ENCODE measurements around the gene MDH2. TPM values are rescaled to one million over a fixed set of nuclear protein-coding genes. Genes with fewer than 3 reads are reported as not detected.
A peak's percentile ranks its signal among the peaks of the same experiment; 100 is the strongest.
"Not testable (repeated sequence)": the region's sequence is repeated elsewhere in the genome, so short reads cannot be mapped to it uniquely, and the experiment has no call there.

MDH2 gene
- total RNA-seq, 1 experiment from 2014 or later: 313 TPM

- Histone ChIP-seq H3K4me3 (ENCODE audit: low read depth, low read length) (peak overlapping the region; percentile 77), H3K27me3 (replicated peaks; ENCODE audit: control insufficient read depth, insufficient read depth, low read length) (no peaks in the 10 kb centered on the region), H3K36me3 (ENCODE audit: control insufficient read depth, insufficient read depth, low read length) (no peaks in the 10 kb centered on the region; the same call in 1 of the 2 replicates), H3K9me3 (no peaks in the 10 kb centered on the region), H3K4me1 (peaks cover 13% of the 10 kb centered on the region)
- POLR2A ChIA-PET: no interaction called here
- Mint-ChIP-seq H3K27me3 (ENCODE audit: insufficient read depth, unreplicated experiment) (no peaks in the 10 kb centered on the region), H3K27ac (ENCODE audit: unreplicated experiment) (peak overlapping the region; percentile 99), H3K36me3 (ENCODE audit: insufficient read depth, unreplicated experiment) (peaks cover 60% of the 10 kb centered on the region), H3K4me3 (ENCODE audit: unreplicated experiment) (peak overlapping the region; percentile 100), H3K4me1 (ENCODE audit: low read depth, unreplicated experiment) (peaks cover 23% of the 10 kb centered on the region), H3K9me3 (ENCODE audit: unreplicated experiment) (no peaks in the 10 kb centered on the region)
- no TSS peak for BruUV-seq (replicated peaks)
- intact Hi-C loops (cut with micrococcal nuclease; ENCODE audit: unreplicated experiment): loop anchor here (5.0 kb wide), 2 partner anchors 57 to 83 kb away; partner anchors contain the start of gene TMEM120A
- DNase-seq: no peak
- CTCF ChIA-PET: no interaction called here
- TF ChIP-seq CTCF (IDR thresholded peaks at IDR 0.05; ENCODE audit: insufficient read depth in 1 of 2, low read depth in 1 of 2, low read length in 1 of 2, severe bottlenecking in 1 of 2, unreplicated experiment in 1 of 2): no peak
Measured at GRCh38 chr7:76049295-76049694, 1.4 kb downstream of the MDH2 start.

GRCh38 chr7:76050545-76050944 is 2.6 kb downstream of the MDH2 start:
- Mint-ChIP-seq H3K4me3 (ENCODE audit: unreplicated experiment) (no peak overlapping the region), H3K36me3 (ENCODE audit: insufficient read depth, unreplicated experiment) (peaks cover 66% of the 10 kb centered on the region), H3K9me3 (ENCODE audit: unreplicated experiment) (no peaks in the 10 kb centered on the region), H3K4me1 (ENCODE audit: low read depth, unreplicated experiment) (peaks cover 23% of the 10 kb centered on the region), H3K27me3 (ENCODE audit: insufficient read depth, unreplicated experiment) (no peaks in the 10 kb centered on the region), H3K27ac (ENCODE audit: unreplicated experiment) (peak overlapping the region; percentile 15)
- DNase-seq: no peak
- Histone ChIP-seq H3K4me3 (ENCODE audit: low read depth, low read length) (no peak overlapping the region), H3K36me3 (ENCODE audit: control insufficient read depth, insufficient read depth, low read length) (no peaks in the 10 kb centered on the region; the same call in 1 of the 2 replicates), H3K27me3 (replicated peaks; ENCODE audit: control insufficient read depth, insufficient read depth, low read length) (no peaks in the 10 kb centered on the region), H3K4me1 (peaks cover 13% of the 10 kb centered on the region), H3K9me3 (no peaks in the 10 kb centered on the region)
- TF ChIP-seq CTCF (IDR thresholded peaks at IDR 0.05; ENCODE audit: insufficient read depth in 1 of 2, low read depth in 1 of 2, low read length in 1 of 2, severe bottlenecking in 1 of 2, unreplicated experiment in 1 of 2): no peak
- no TSS peak for BruUV-seq (replicated peaks)
- ChIA-PET CTCF (no interaction called here), POLR2A (no interaction called here)
- intact Hi-C loops (cut with micrococcal nuclease; ENCODE audit: unreplicated experiment): no loop called here

DNA sequence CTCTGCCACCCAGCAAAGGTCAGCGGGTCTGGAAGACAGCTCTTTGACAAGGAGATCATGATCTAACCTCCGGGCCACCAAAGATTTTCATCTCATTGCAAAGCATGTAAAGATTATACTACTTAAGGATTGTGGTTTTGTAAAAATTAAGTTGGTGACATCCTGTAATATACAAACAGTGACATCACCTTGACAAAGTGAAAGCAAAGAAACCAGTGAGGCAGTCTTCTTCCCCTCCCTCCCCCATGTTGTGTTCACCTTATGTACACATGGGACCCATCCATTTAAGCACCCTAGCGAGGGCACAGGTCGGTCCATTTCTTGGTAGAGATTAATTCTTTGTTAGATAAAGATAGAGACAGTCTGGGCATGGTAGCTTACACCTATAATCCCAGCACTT is 3.9 kb downstream of the MDH2 start:
- no TSS peak for BruUV-seq (replicated peaks)
- ChIA-PET POLR2A (no interaction called here), CTCF (no interaction called here)
- no peak overlapping the region for H3K27ac Mint-ChIP-seq (ENCODE audit: unreplicated experiment)
- peaks cover 78% of the 10 kb centered on the region for H3K36me3 Mint-ChIP-seq (ENCODE audit: insufficient read depth, unreplicated experiment)
- H3K4me3 Mint-ChIP-seq (ENCODE audit: unreplicated experiment): no peak overlapping the region
- Histone ChIP-seq H3K4me3 (ENCODE audit: low read depth, low read length) (no peak overlapping the region), H3K9me3 (no peaks in the 10 kb centered on the region), H3K27me3 (replicated peaks; ENCODE audit: control insufficient read depth, insufficient read depth, low read length) (no peaks in the 10 kb centered on the region), H3K4me1 (peaks cover 13% of the 10 kb centered on the region; the same call in 1 of the 2 replicates), H3K36me3 (ENCODE audit: control insufficient read depth, insufficient read depth, low read length) (no peaks in the 10 kb centered on the region; the same call in 1 of the 2 replicates)
- intact Hi-C loops (cut with micrococcal nuclease; ENCODE audit: unreplicated experiment): no loop called here
- no peak for DNase-seq
- peaks cover 23% of the 10 kb centered on the region for H3K4me1 Mint-ChIP-seq (ENCODE audit: low read depth, unreplicated experiment)
- H3K27me3 Mint-ChIP-seq (ENCODE audit: insufficient read depth, unreplicated experiment): no peaks in the 10 kb centered on the region
- H3K9me3 Mint-ChIP-seq (ENCODE audit: unreplicated experiment): no peaks in the 10 kb centered on the region
- TF ChIP-seq CTCF (IDR thresholded peaks at IDR 0.05; ENCODE audit: insufficient read depth in 1 of 2, low read depth in 1 of 2, low read length in 1 of 2, severe bottlenecking in 1 of 2, unreplicated experiment in 1 of 2): no peak

DNA sequence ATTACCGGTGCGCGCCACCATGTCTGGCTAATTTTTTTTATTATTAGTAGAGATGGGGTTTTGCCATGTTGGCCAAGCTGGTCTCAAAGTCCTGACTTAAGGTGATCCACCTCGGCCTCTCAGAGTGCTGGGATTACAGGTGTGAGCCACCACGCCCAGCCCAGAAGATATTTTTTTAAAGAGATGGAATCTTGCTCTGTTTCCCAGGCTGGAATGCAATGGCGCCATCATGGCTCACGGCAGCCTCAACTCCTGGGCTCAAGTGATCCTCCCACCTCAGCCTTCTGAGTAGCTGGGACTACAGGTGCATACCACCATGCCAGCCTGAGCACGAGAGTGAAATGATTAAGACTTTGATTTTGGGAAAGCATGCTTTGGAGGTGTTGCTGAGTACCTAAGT is 4.8 kb downstream of the MDH2 start:
- H3K4me3 ChIP-seq (ENCODE audit: low read depth, low read length); H3K36me3 ChIP-seq (ENCODE audit: control insufficient read depth, insufficient read depth, low read length); H3K27me3 ChIP-seq (replicated peaks; ENCODE audit: control insufficient read depth, insufficient read depth, low read length); H3K27me3 Mint-ChIP-seq (ENCODE audit: insufficient read depth, unreplicated experiment); H3K9me3 ChIP-seq; H3K4me3 Mint-ChIP-seq (ENCODE audit: unreplicated experiment); H3K9me3 Mint-ChIP-seq (ENCODE audit: unreplicated experiment); POLR2A ChIA-PET; CTCF ChIA-PET; BruUV-seq (replicated peaks); DNase-seq; intact Hi-C loops (cut with micrococcal nuclease; ENCODE audit: unreplicated experiment); H3K27ac Mint-ChIP-seq (ENCODE audit: unreplicated experiment): not testable (repeated sequence)
- H3K4me1 ChIP-seq: peaks cover 13% of the 10 kb centered on the region; the same call in 1 of the 2 replicates
- H3K36me3 Mint-ChIP-seq (ENCODE audit: insufficient read depth, unreplicated experiment): peaks cover 82% of the 10 kb centered on the region
- H3K4me1 Mint-ChIP-seq (ENCODE audit: low read depth, unreplicated experiment): peaks cover 23% of the 10 kb centered on the region

All from Caco-2 (cell line).